IPS-18a (cell line): ENCODE data around the gene MTHFD2L.

Experiments used
- H3K27ac ChIP-seq: one replicate; pipeline ENCODE4 v1.5.1; 2013; ENCODE audit warnings: low read length
- H3K27me3 ChIP-seq: one replicate; pipeline ENCODE4 v1.6.1; 2013; ENCODE audit warnings: mild to moderate bottlenecking, low read length; ENCODE audit not compliant: control insufficient read depth, insufficient read depth
- H3K36me3 ChIP-seq: one replicate; pipeline ENCODE4 v1.6.1; 2013; ENCODE audit warnings: low read depth, low read length; ENCODE audit not compliant: control insufficient read depth
- H3K4me1 ChIP-seq: one replicate; pipeline ENCODE4 v1.6.1; 2013; ENCODE audit warnings: low read depth, low read length; ENCODE audit not compliant: control insufficient read depth
- H3K4me3 ChIP-seq: one replicate; pipeline ENCODE4 v1.5.1; 2013; ENCODE audit warnings: low read length
- H3K9ac ChIP-seq: one replicate; pipeline ENCODE4 v1.6.1; 2013; ENCODE audit warnings: mild to moderate bottlenecking, low read length, moderate library complexity
- H3K9me3 ChIP-seq: one replicate; pipeline ENCODE4 v1.6.1; 2013; ENCODE audit warnings: low read depth, low read length; ENCODE audit not compliant: control insufficient read depth

MTHFD2L gene

DNA sequence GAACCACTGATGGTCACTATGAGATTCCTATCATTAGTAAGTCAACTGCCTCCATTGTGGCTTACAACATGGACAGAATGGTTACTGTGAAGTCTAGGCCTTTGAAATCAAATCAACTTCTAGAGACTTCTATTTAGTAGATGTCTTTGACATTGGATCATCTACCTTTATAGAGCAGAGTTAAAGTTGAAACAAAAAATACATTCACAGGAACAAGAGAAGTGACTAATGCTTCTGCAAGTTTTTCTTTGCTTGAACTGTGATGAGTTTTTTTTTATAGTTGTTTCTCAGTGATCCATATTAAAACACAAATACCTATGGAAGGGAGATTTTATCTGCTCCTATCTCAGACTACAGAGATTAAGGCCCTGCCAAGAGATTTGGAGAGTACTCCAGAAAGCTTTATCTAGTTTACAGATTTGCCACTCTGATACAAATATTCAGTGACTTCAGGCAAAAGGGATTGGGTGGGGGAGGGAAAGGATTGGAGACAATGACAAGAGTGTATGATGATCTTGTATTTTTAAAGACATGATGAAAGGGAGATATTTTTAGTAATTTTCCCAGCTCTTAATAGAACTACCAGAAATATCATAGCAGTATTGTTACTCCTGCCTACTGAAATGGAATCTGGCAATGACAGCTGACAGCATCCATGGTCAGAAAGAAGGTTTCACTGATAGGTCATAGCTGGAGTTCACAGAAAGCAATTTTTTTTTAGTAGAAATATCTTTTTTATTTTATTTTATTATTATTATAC, 134.4 kb downstream of the MTHFD2L start:
- H3K27me3 ChIP-seq: no peaks in the 10 kb centered on the region
- no peaks in the 10 kb centered on the region for H3K9me3 ChIP-seq
- H3K27ac ChIP-seq: no peak overlapping the region
- no peaks in the 10 kb centered on the region for H3K36me3 ChIP-seq
- H3K9ac ChIP-seq: no peak overlapping the region
- H3K4me3 ChIP-seq: no peak overlapping the region
- no peaks in the 10 kb centered on the region for H3K4me1 ChIP-seq

GRCh38 chr4:74293558-74293957, 135.6 kb downstream of the MTHFD2L start:
- Histone ChIP-seq H3K4me1 (no peaks in the 10 kb centered on the region), H3K27me3 (no peaks in the 10 kb centered on the region), H3K9ac (no peak overlapping the region), H3K27ac (no peak overlapping the region), H3K9me3 (no peaks in the 10 kb centered on the region), H3K36me3 (no peaks in the 10 kb centered on the region), H3K4me3 (no peak overlapping the region)

DNA sequence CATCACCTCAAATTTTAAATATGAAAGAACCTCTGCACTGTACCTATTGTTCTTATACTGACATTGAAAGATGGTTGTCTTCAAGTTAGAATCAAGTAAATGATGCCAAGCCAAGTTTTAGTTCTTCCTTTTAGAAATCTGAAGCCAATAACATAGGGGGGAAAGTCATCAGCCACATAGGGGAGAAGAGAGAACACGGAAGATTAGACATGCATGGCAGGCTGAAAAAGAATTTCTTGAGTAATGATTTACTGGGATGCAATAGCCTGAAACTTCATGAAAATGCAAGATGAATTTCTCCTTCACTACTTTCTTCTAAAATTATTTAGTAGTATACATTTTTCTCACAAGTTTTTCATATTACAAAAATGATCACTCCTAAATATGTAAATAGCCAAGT, 136.8 kb downstream of the MTHFD2L start:
- Histone ChIP-seq H3K9me3 (no peaks in the 10 kb centered on the region), H3K9ac (no peak overlapping the region), H3K36me3 (no peaks in the 10 kb centered on the region), H3K27ac (no peak overlapping the region), H3K27me3 (no peaks in the 10 kb centered on the region), H3K4me1 (no peaks in the 10 kb centered on the region), H3K4me3 (no peak overlapping the region)

DNA sequence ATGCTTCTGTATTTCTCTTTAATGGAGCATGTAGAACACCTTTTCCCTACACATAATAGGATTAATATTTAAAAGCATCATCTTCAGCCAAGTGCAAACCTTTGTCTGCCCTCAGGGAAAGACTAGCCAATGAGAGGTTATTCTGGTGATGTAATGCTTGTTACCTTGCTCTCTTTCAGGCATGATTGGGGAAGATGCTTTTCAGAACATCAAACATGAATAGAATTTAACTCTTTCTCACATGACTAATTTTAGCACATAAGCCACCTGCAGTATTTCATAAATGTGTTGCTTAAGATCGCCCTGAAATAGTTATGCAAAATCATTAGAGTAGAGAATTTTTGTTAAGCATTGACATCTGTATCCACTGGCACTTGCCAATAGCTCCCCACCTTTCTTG, 139.6 kb downstream of the MTHFD2L start:
- no peaks in the 10 kb centered on the region for H3K27me3 ChIP-seq
- no peak overlapping the region for H3K9ac ChIP-seq
- H3K4me3 ChIP-seq: no peak overlapping the region
- no peaks in the 10 kb centered on the region for H3K4me1 ChIP-seq
- no peaks in the 10 kb centered on the region for H3K9me3 ChIP-seq
- no peaks in the 10 kb centered on the region for H3K36me3 ChIP-seq
- H3K27ac ChIP-seq: no peak overlapping the region

- no peak overlapping the region for H3K4me3 ChIP-seq
- no peaks in the 10 kb centered on the region for H3K4me1 ChIP-seq
- no peaks in the 10 kb centered on the region for H3K9me3 ChIP-seq
- no peaks in the 10 kb centered on the region for H3K27me3 ChIP-seq
- no peak overlapping the region for H3K27ac ChIP-seq
- H3K36me3 ChIP-seq: no peaks in the 10 kb centered on the region
- no peak overlapping the region for H3K9ac ChIP-seq
Observed at GRCh38 chr4:74304095-74304625, 146.2 kb downstream of the MTHFD2L start.

- no peaks in the 10 kb centered on the region for H3K4me1 ChIP-seq
- no peak overlapping the region for H3K27ac ChIP-seq
- no peak overlapping the region for H3K4me3 ChIP-seq
- no peaks in the 10 kb centered on the region for H3K9me3 ChIP-seq
- H3K27me3 ChIP-seq: no peaks in the 10 kb centered on the region
- no peaks in the 10 kb centered on the region for H3K36me3 ChIP-seq
- H3K9ac ChIP-seq: no peak overlapping the region
Observed at GRCh38 chr4:74305000-74305399, 147.1 kb downstream of the MTHFD2L start.

GRCh38 chr4:74307170-74307569, 149.3 kb downstream of the MTHFD2L start:
- Histone ChIP-seq H3K36me3 (no peaks in the 10 kb centered on the region), H3K27ac (no peak overlapping the region), H3K4me1 (no peaks in the 10 kb centered on the region), H3K9ac (no peak overlapping the region), H3K9me3 (no peaks in the 10 kb centered on the region), H3K27me3 (no peaks in the 10 kb centered on the region), H3K4me3 (no peak overlapping the region)

DNA sequence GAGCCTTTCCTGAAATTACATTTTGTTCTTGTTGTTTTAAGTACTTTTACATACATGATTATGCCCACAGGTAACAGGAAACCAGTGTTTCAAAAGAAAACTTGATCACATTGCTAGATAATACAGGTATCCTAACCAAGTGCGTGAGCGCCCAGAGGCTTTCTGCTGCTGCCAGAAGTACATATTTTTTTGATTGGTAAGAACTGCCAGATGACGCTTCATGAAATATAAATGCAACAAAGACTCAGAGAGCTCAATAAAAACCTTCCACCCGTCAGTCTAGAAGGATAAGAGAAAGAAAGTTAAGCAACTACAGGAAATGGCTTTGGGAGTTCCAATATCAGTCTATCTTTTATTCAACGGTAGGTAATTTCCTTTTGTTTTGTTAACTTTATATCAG, 150.3 kb downstream of the MTHFD2L start, which contains the start of gene EPGN:
Gene EPGN, plus strand, starts transcription at position 256 of the 400 bp plus-strand sequence. Its CDS starts 64 bp downstream, at position 320.
- Histone ChIP-seq H3K4me3 (no peak within 1 kb of the TSS), H3K36me3 (no peaks in the 10 kb centered on the region), H3K27ac (no peak within 1 kb of the TSS), H3K9ac (no peak within 1 kb of the TSS), H3K27me3 (no peaks in the 10 kb centered on the region), H3K9me3 (no peaks in the 10 kb centered on the region), H3K4me1 (no peaks in the 10 kb centered on the region)

GRCh38 chr4:74309223-74309622, 151.3 kb downstream of the MTHFD2L start:
- H3K27ac ChIP-seq: no peak overlapping the region
- no peaks in the 10 kb centered on the region for H3K9me3 ChIP-seq
- H3K4me1 ChIP-seq: no peaks in the 10 kb centered on the region
- H3K4me3 ChIP-seq: no peak overlapping the region
- H3K27me3 ChIP-seq: no peaks in the 10 kb centered on the region
- H3K36me3 ChIP-seq: no peaks in the 10 kb centered on the region
- no peak overlapping the region for H3K9ac ChIP-seq

DNA sequence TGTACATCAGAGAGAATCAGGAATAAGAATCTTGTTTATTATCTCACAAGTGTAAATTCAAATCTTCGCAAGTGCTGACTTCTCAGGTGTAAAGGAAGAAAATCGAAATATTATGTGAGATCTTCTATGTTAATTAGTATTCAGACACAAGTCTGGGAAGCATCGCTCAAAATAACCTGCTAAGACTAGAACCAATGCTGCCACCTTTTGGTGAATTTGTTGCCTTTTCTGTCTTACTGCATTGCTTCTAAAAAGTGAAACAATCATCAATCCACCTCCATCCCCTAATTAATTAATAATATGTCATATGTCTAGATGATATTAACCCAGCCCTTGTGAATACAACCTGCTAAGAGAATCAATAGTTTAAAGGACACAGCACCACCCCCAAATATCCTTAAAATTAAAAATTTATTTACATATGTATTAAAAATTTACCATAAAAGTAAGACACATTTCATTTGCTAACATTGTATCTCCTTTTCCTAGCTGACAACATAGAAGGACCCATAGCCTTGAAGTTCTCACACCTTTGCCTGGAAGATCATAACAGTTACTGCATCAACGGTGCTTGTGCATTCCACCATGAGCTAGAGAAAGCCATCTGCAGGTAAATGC, 153.9 kb downstream of the MTHFD2L start:
- H3K9ac ChIP-seq: no peak overlapping the region
- no peak overlapping the region for H3K27ac ChIP-seq
- H3K9me3 ChIP-seq: no peaks in the 10 kb centered on the region
- H3K27me3 ChIP-seq: no peaks in the 10 kb centered on the region
- H3K4me3 ChIP-seq: no peak overlapping the region
- no peaks in the 10 kb centered on the region for H3K36me3 ChIP-seq
- no peaks in the 10 kb centered on the region for H3K4me1 ChIP-seq

GRCh38 chr4:74314329-74314728, 156.4 kb downstream of the MTHFD2L start:
- Histone ChIP-seq H3K4me3 (no peak overlapping the region), H3K4me1 (no peaks in the 10 kb centered on the region), H3K9ac (no peak overlapping the region), H3K36me3 (no peaks in the 10 kb centered on the region), H3K27ac (no peak overlapping the region), H3K27me3 (no peaks in the 10 kb centered on the region), H3K9me3 (no peaks in the 10 kb centered on the region)

DNA sequence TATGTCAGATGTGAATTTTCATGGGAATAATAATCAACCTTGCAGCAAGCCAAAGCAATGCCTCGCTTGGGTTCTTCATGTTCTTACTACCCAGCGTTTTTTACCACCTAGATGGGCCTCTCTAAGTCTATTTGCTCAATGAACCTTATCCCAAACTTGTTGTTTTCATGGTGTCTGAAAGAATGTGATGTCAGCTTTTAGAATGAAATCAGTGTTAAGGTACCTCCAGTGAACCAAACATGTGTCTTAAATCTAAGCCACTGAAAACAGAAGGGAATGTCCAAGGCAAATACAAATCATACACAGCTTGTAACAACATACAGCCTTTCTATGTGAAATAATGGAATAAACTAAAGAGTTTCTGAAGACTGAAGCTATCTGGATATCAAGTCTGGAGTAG, 157.0 kb downstream of the MTHFD2L start:
- Histone ChIP-seq H3K4me3 (no peak overlapping the region), H3K27ac (no peak overlapping the region), H3K9me3 (no peaks in the 10 kb centered on the region), H3K27me3 (no peaks in the 10 kb centered on the region), H3K36me3 (no peaks in the 10 kb centered on the region), H3K4me1 (no peaks in the 10 kb centered on the region), H3K9ac (no peak overlapping the region)
